Activated CD4-positive, alpha-beta T cell treated with anti-CD3 and anti-CD28 coated beads, Interleukin-2, Interleukin-6, amounts not matched to agents 100 ng/mL and 50 ng/mL, durations not matched to agents 16 hours and 8 hours (primary cell): ENCODE measurements around the gene TTLL8.
"Not testable (repeated sequence)": the region's sequence is repeated elsewhere in the genome, so short reads cannot be mapped to it uniquely, and the experiment has no call there.

ENCODE experiments used
- DNase-seq: peaks from one replicate; pipeline ENCODE4 v3.0.0-alpha.2; 2020

The TTLL8 gene

GRCh38 chr22:49999946-50000586, 58.0 kb downstream of the TTLL8 start:
- no peak for DNase-seq

- peak; percentile 41 for DNase-seq
Observed at GRCh38 chr22:49999063-49999945, 58.8 kb downstream of the TTLL8 start.

- DNase-seq: no peak
Observed at GRCh38 chr22:49998718-49999062, 59.4 kb downstream of the TTLL8 start.

- no peak for DNase-seq
Observed at GRCh38 chr22:49997932-49998717, 60.0 kb downstream of the TTLL8 start.

- DNase-seq: no peak
Observed at GRCh38 chr22:49997251-49997599, 60.9 kb downstream of the TTLL8 start.

- DNase-seq: no peak
Observed at GRCh38 chr22:49996518-49997250, 61.4 kb downstream of the TTLL8 start.

GRCh38 chr22:49996119-49996517, 62.0 kb downstream of the TTLL8 start:
- no peak for DNase-seq

- no peak for DNase-seq
Observed at GRCh38 chr22:49995361-49996118, 62.6 kb downstream of the TTLL8 start.

GRCh38 chr22:49995041-49995360, 63.1 kb downstream of the TTLL8 start:
- no peak for DNase-seq

- DNase-seq: no peak
Observed at GRCh38 chr22:49994361-49995040, 63.6 kb downstream of the TTLL8 start.

GRCh38 chr22:49993649-49994360, 64.3 kb downstream of the TTLL8 start:
- no peak for DNase-seq

GRCh38 chr22:49992921-49993648, 65.0 kb downstream of the TTLL8 start:
- peak; percentile 78 for DNase-seq

- no peak for DNase-seq
Observed at GRCh38 chr22:49991907-49992533, 66.1 kb downstream of the TTLL8 start.

- no peak for DNase-seq
Observed at GRCh38 chr22:49991167-49991566, 66.9 kb downstream of the TTLL8 start.

GRCh38 chr22:49989826-49990225, 68.3 kb downstream of the TTLL8 start:
- not testable (repeated sequence) for DNase-seq

- no peak for DNase-seq
Observed at GRCh38 chr22:49986325-49986724, 71.8 kb downstream of the TTLL8 start.

GRCh38 chr22:49983148-49984042, 74.7 kb downstream of the TTLL8 start:
- DNase-seq: no peak

GRCh38 chr22:49981799-49982198, 76.3 kb downstream of the TTLL8 start:
- DNase-seq: not testable (repeated sequence)
